Measurements from ENCODE around the gene ADIPOQ.

ADIPOQ gene

GRCh38 chr3:186824430-186825139 is 17.9 kb upstream of the ADIPOQ start (continued):
- no peak for TF ChIP-seq KLF16 (tag by site-specific recombination; IDR thresholded peaks at IDR 0.05)
- no peak for TF ChIP-seq ZNF837 (tag by site-specific recombination; IDR thresholded peaks at IDR 0.05)
- TF ChIP-seq ZNF660 (tag by site-specific recombination; IDR thresholded peaks at IDR 0.05) = no peak
- TF ChIP-seq ZNF707 (tag by site-specific recombination; IDR thresholded peaks at IDR 0.05) = no peak
- TF ChIP-seq ZNF404 (tag by site-specific recombination; IDR thresholded peaks at IDR 0.05) = no peak
- no peak for TF ChIP-seq BCL6B (tag by site-specific recombination; IDR thresholded peaks at IDR 0.05)

- no peaks in the 10 kb centered on the region for H3K4me1 ChIP-seq (ENCODE audit: control insufficient read depth, insufficient read depth, low read length)
- H3K4me3 ChIP-seq (ENCODE audit: low read depth, low read length) = no peak overlapping the region
- no peak overlapping the region for H3K27ac ChIP-seq (ENCODE audit: extremely low read depth, low read depth, low read length)
- no peaks in the 10 kb centered on the region for H3K36me3 ChIP-seq (ENCODE audit: control insufficient read depth in 2 of 2, insufficient read depth in 1 of 2, low read length in 2 of 2)
- H3K9me3 ChIP-seq (ENCODE audit: control insufficient read depth, insufficient read depth, low read depth, low read length) = no peaks in the 10 kb centered on the region
- ChIA-PET POLR2A (interaction anchor here (1.3 kb wide), 2 partner anchors 17 to 42 kb away, joined by 3 to 5 read pairs; partner anchors contain the start of gene EIF4A2), CTCF (interaction anchor here (0.6 kb wide), 1 partner anchor 26 kb away, joined by 3 read pairs; no protein-coding TSS in a partner anchor)
- peak; percentile 96 for TF ChIP-seq GLIS1 (tag by site-specific recombination; IDR thresholded peaks at IDR 0.05)
- TF ChIP-seq ZNF621 (tag by site-specific recombination; IDR thresholded peaks at IDR 0.05) = no peak
- TF ChIP-seq ZNF366 (tag by site-specific recombination; conservative IDR thresholded peaks at IDR 0.05) = no peak
- no peak for TF ChIP-seq ZNF239 (tag by site-specific recombination; IDR thresholded peaks at IDR 0.05)
- TF ChIP-seq ZNF513 (tag by site-specific recombination; IDR thresholded peaks at IDR 0.05) = no peak
- peak; percentile 27 for TF ChIP-seq ZBTB26 (tag by site-specific recombination; optimal IDR thresholded peaks at IDR 0.05)
- TF ChIP-seq ZSCAN16 (tag by site-specific recombination; IDR thresholded peaks at IDR 0.05) = no peak
- no peak for TF ChIP-seq ZNF692 (tag by site-specific recombination; IDR thresholded peaks at IDR 0.05)
- TF ChIP-seq ZFP3 (tag by site-specific recombination; IDR thresholded peaks at IDR 0.05; ENCODE audit: low read depth) = no peak
- TF ChIP-seq ZIC2 (tag by site-specific recombination; IDR thresholded peaks at IDR 0.05) = peak; percentile 66
- no peak for TF ChIP-seq HOXD13 (CRISPR knock-in tag; IDR thresholded peaks at IDR 0.05; ENCODE audit: borderline replicate concordance)
- no peak for TF ChIP-seq ZNF473 (tag by site-specific recombination; IDR thresholded peaks at IDR 0.05)
- no peak for TF ChIP-seq OSR2 (tag by site-specific recombination; IDR thresholded peaks at IDR 0.05)
- TF ChIP-seq EGR2 (tag by site-specific recombination; IDR thresholded peaks at IDR 0.05; ENCODE audit: low read depth) = peak; percentile 35; the same call in 1 of the 2 replicates
- TF ChIP-seq ZNF214 (tag by site-specific recombination; IDR thresholded peaks at IDR 0.05; ENCODE audit: borderline replicate concordance) = no peak
- no peak for TF ChIP-seq ZNF521 (tag by site-specific recombination; IDR thresholded peaks at IDR 0.05)
- TF ChIP-seq ZSCAN30 (tag by site-specific recombination; IDR thresholded peaks at IDR 0.05) = peak; percentile 54; the same call in 1 of the 2 replicates
- 0 out of 2 replicates have a peak, but pooled peaks have one; percentile 9 for TF ChIP-seq ZNF629 (tag by site-specific recombination; IDR thresholded peaks at IDR 0.05)
- no peak for TF ChIP-seq KLF17 (tag by site-specific recombination; IDR thresholded peaks at IDR 0.05)
- peak; percentile 45; the same call in 1 of the 2 replicates for TF ChIP-seq IKZF3 (tag by site-specific recombination; IDR thresholded peaks at IDR 0.05)
- no peak for TF ChIP-seq ZNF416 (tag by site-specific recombination; IDR thresholded peaks at IDR 0.05)
- peak; percentile 38; the same call in 1 of the 2 replicates for TF ChIP-seq SP3 (tag by site-specific recombination; IDR thresholded peaks at IDR 0.05)
- no peak for TF ChIP-seq SCRT1 (tag by site-specific recombination; IDR thresholded peaks at IDR 0.05; ENCODE audit: borderline replicate concordance)
These were observed 17.2 kb upstream of the ADIPOQ start for GRCh38 chr3:186825294-186825821.

All from HEK293 (cell line).